HepG2 (cell line): ENCODE measurements around the gene SMCO1. TPM values are rescaled to one million over a fixed set of nuclear protein-coding genes. Genes with fewer than 3 reads are reported as not detected.

ENCODE experiments used
- ATAC-seq: fragments of 200-7000 bp; cut with Tn5 transposase; 3 replicates; pipeline ENCODE4 v1.9.1; 2020; ENCODE audit warnings: mild to moderate bottlenecking, moderate library complexity
- BruUV-seq: library from RNA; stranded (reverse); fragments of 400-500 nt; replicated peaks from 2 replicates; lab custom pipeline; 2021; lab: Mats Ljungman, UMichigan
- CTCF ChIA-PET: fragments of 300-600 bp; formaldehyde crosslinking; extraction: SDS; loops from one replicate; lab custom pipeline; 2021; ENCODE audit warnings: low total read pairs, inconsistent platforms, low intra/inter-chr PET ratio; lab: Yijun Ruan, JAX
- POLR2A ChIA-PET: fragments of 350-600 bp; sonication (Branson Sonifier 250); formaldehyde crosslinking; loops from one replicate; lab custom pipeline; 2020; ENCODE audit warnings: antibody characterized with exemption, inconsistent platforms; lab: Yijun Ruan, JAX
- DNase-seq: peaks from one replicate; pipeline ENCODE4 v3.0.0-alpha.2; 2015; ENCODE audit warnings: low spot score
- FAIRE-seq: peaks from 3 replicates; lab custom pipeline; 2011; peaks lifted over from hg19 to GRCh38; lab: Jason Lieb, UNC
- H2AFZ ChIP-seq: one replicate; pipeline ENCODE4 v1.6.1; 2011; ENCODE audit warnings: low read length, inconsistent platforms
- H3K27ac ChIP-seq: fragments of 300-600 bp; 3 replicates; pipeline ENCODE4 v1.8.0; 2011; ENCODE audit warnings: mixed run types, mild to moderate bottlenecking, mixed read lengths, low read length, inconsistent platforms; ENCODE audit not compliant: insufficient read depth; ENCODE audit errors: extremely low read length
- H3K27me3 ChIP-seq, 2 experiments: fragments of 200-600 bp in 1 of 2; 2 replicates in 1 of 2; 3 replicates in 1 of 2; pipeline versions ENCODE4 v1.6.0 to v1.8.0; 2011; ENCODE audit warnings: low read length in 2 of 2, mild to moderate bottlenecking in 2 of 2, moderate library complexity in 2 of 2, inconsistent platforms in 1 of 2; ENCODE audit not compliant: insufficient read depth in 2 of 2, control insufficient read depth in 1 of 2
- H3K36me3 ChIP-seq, 2 experiments: fragments of 200-600 bp in 1 of 2; replicated peaks in 1 of 2; 2 replicates in 1 of 2; 3 replicates in 1 of 2; pipeline versions ENCODE4 v1.5.1 to v1.8.0; 2011; ENCODE audit warnings: low read length in 2 of 2, inconsistent platforms in 1 of 2; ENCODE audit not compliant: insufficient read depth in 2 of 2, control insufficient read depth in 1 of 2
- H3K4me1 ChIP-seq: 2 replicates; pipeline ENCODE4 v1.5.1; 2012; ENCODE audit warnings: low read length, inconsistent platforms; ENCODE audit not compliant: insufficient read depth
- H3K4me2 ChIP-seq: 2 replicates; pipeline ENCODE4 v1.6.0; 2011; ENCODE audit warnings: low read depth, low read length, inconsistent platforms
- H3K4me3 ChIP-seq, 3 experiments: fragments of 200-600 bp in 1 of 3; sonication (generic), shearing (Covaris generic) in 1 of 3; replicated peaks in 1 of 3; 2 replicates each; pipeline ENCODE4 v1.5.1; 2011 to 2016; ENCODE audit warnings: low read length in 3 of 3, inconsistent platforms in 2 of 3, low read depth in 2 of 3, mild to moderate bottlenecking in 2 of 3, control low read depth in 1 of 3, mixed read lengths in 1 of 3; ENCODE audit not compliant: insufficient read depth in 1 of 3
- H3K79me2 ChIP-seq: one replicate; pipeline ENCODE4 v1.6.1; 2011; ENCODE audit warnings: low read length, inconsistent platforms; ENCODE audit not compliant: insufficient read depth
- H3K9ac ChIP-seq: 2 replicates; pipeline ENCODE4 v1.6.0; 2011; ENCODE audit warnings: mild to moderate bottlenecking, low read depth, low read length, inconsistent platforms; ENCODE audit not compliant: insufficient read depth
- H3K9me3 ChIP-seq: 2 replicates; pipeline ENCODE4 v1.5.1; 2012; ENCODE audit warnings: mild to moderate bottlenecking, low read length
- H4K20me1 ChIP-seq: 2 replicates; pipeline ENCODE4 v1.6.0; 2011; ENCODE audit warnings: inconsistent platforms, mild to moderate bottlenecking, low read length, moderate library complexity; ENCODE audit not compliant: insufficient read depth
- CENPX ChIP-seq: sonication (generic); formaldehyde crosslinking; IDR thresholded peaks from 2 replicates; pipeline ENCODE4 v1.9.0; 2021; ENCODE audit warnings: mild to moderate bottlenecking, missing genetic modification reagents, moderate library complexity
- EED ChIP-seq: sonication (generic); formaldehyde crosslinking; IDR thresholded peaks from 2 replicates; pipeline ENCODE4 v1.5.0; 2020; ENCODE audit warnings: mild to moderate bottlenecking, missing genetic modification reagents
- MAFF ChIP-seq: IDR thresholded peaks from 2 replicates; pipeline ENCODE4 v1.6.1; 2011; ENCODE audit warnings: low read depth, low read length, improper control_type of control experiment
- MAFK ChIP-seq, 2 experiments: IDR thresholded peaks in 1 of 2; conservative IDR thresholded peaks in 1 of 2; 2 replicates each; pipeline ENCODE4 v1.6.1; 2011; ENCODE audit warnings: improper control_type of control experiment in 2 of 2, low read length in 2 of 2
- ZFYVE20 ChIP-seq: sonication (generic); formaldehyde crosslinking; IDR thresholded peaks from 2 replicates; pipeline ENCODE4 v1.8.0; 2023; ENCODE audit warnings: low read depth, mild to moderate bottlenecking, moderate library complexity, missing genetic modification reagents, borderline replicate concordance
- WGBS: methylation state at CpG from one replicate; pipeline ENCODE4 v1.1.6; 2017; ENCODE audit warnings: low lambda C conversion rate; 5-methylcytosine and 5-hydroxymethylcytosine counted together
- in situ Hi-C: cut with HindIII; loops from 2 replicates; pipeline ENCODE4 v1.10.0; 2017; ENCODE audit warnings: low pct_unique_long_range_greater_than_20kb; ENCODE audit not compliant: extremely low pct_ligation_motif_present
- intact Hi-C: fragments of 100-400 bp; cut with micrococcal nuclease; formaldehyde crosslinking; loops from one replicate; pipeline ENCODE4 v1.10.0; 2022; ENCODE audit not compliant: unreplicated experiment
- polyA plus RNA-seq, 8 experiments: library from polyadenylated mRNA; depleted of rRNA in 3 of 8; stranded (reverse) in 7 of 8; unstranded in 1 of 8; fragments of >200 nt; fragmentation: Illumina TruSeq in 4 of 8; extraction: Trizol in 4 of 8; gene quantifications; 2 replicates each; pipeline versions ENCODE4 v1.2.1 to v1.2.3, GENCODE V29; 2011 to 2016; ENCODE audit warnings: low read depth in 4 of 8, missing spikeins in 1 of 8, mixed read lengths in 1 of 8; ENCODE audit not compliant: insufficient read depth in 1 of 8
- total RNA-seq, 5 experiments: library from RNA; depleted of rRNA; stranded (reverse); fragments of >200 nt; fragmentation: Illumina TruSeq; extraction: Trizol; gene quantifications; 2 replicates each; pipeline ENCODE4 v1.2.3, GENCODE V29; 2016; ENCODE audit warnings: low read depth in 1 of 5

The SMCO1 gene
- total and polyA plus RNA-seq, 2 of the 13 experiments (the other 11 are each of a cell fraction or from before 2014, with no cell fraction given): not detected

- Histone ChIP-seq H3K4me3 (no peak overlapping the region), H4K20me1 (no peaks in the 10 kb centered on the region), H3K9ac (no peak overlapping the region), H2AFZ (no peak overlapping the region), H3K9me3 (no peaks in the 10 kb centered on the region), H3K36me3 (peaks cover 2 to 6% of the 10 kb centered on the region in 2 experiments; a peak in 1 of 5 replicates), H3K79me2 (peaks cover 13% of the 10 kb centered on the region), H3K4me1 (peaks cover 9% of the 10 kb centered on the region), H3K27ac (no peak overlapping the region), H3K4me2 (no peak overlapping the region), H3K27me3 (peaks cover 0 to 3% of the 10 kb centered on the region in 2 experiments; a peak in 1 of 5 replicates)
- in situ Hi-C loops: no loop called here
- BruUV-seq: no TSS peak
- intact Hi-C loops: no loop called here
- WGBS: 98% methylated on average over 9 of the region's 9 CpGs
- TF ChIP-seq ZFYVE20 (no peak), MAFK (conservative IDR thresholded peaks at IDR 0.05 in 1 of 2, IDR thresholded peaks at IDR 0.05 in 1 of 2; ENCODE audit: low read length in 2 of 2) (peak; percentile 65 to 79; a peak in 3 of 4 replicates), CENPX (CRISPR knock-in tag) (no peak), MAFF (peak; percentile 70)
- CTCF ChIA-PET: no interaction called here
- POLR2A ChIA-PET: no interaction called here
- ATAC-seq (no peak), FAIRE-seq (no peak), DNase-seq (no peak)
These were observed 48.6 kb upstream of the SMCO1 start for GRCh38 chr3:196563721-196564225.

- TF ChIP-seq EED: no peak
- TF ChIP-seq, all 625 proteins: peak for 0
- Histone ChIP-seq H3K4me2 (no peak overlapping the region), H3K36me3 (peaks cover 2 to 6% of the 10 kb centered on the region in 2 experiments; a peak in 1 of 5 replicates), H4K20me1 (no peaks in the 10 kb centered on the region), H3K27ac (no peak overlapping the region), H3K4me3 (no peak overlapping the region), H2AFZ (no peak overlapping the region), H3K9ac (no peak overlapping the region), H3K4me1 (no peaks in the 10 kb centered on the region), H3K79me2 (no peaks in the 10 kb centered on the region), H3K27me3 (no peaks in the 10 kb centered on the region), H3K9me3 (no peaks in the 10 kb centered on the region)
- in situ Hi-C loops (no loop called here), intact Hi-C loops (no loop called here)
- no peak for FAIRE-seq
- CTCF ChIA-PET: no interaction called here
- 79% methylated on average over 3 of the region's 3 CpGs for WGBS
- no peak for ATAC-seq
- DNase-seq: no peak
- POLR2A ChIA-PET: no interaction called here
- BruUV-seq: no TSS peak
These were observed 44.7 kb upstream of the SMCO1 start for GRCh38 chr3:196559826-196560225.
